Left ventricle myocardium inferior (tissue), 1 donor: Measurements from ENCODE around the gene MICOS13. TPM values are rescaled to one million over a fixed set of nuclear protein-coding genes. Genes with fewer than 3 reads are reported as not detected.

Experiments used
- DNase-seq: peaks from one replicate; pipeline ENCODE4 v3.0.0-alpha.2; 2020
- H3K27ac ChIP-seq: fragments of 200-600 bp; replicated peaks from 2 replicates; pipeline ENCODE4 v1.8.0; 2021
- H3K27me3 ChIP-seq: fragments of 200-600 bp; 2 replicates; pipeline ENCODE4 v1.8.0; 2021; ENCODE audit warnings: low read depth
- H3K36me3 ChIP-seq: fragments of 200-600 bp; 2 replicates; pipeline ENCODE4 v1.8.0; 2021
- H3K4me1 ChIP-seq: fragments of 200-600 bp; 2 replicates; pipeline ENCODE4 v1.8.0; 2021
- H3K4me3 ChIP-seq: fragments of 200-600 bp; 2 replicates; pipeline ENCODE4 v1.8.0; 2021; ENCODE audit warnings: mild to moderate bottlenecking, moderate library complexity
- H3K9me3 ChIP-seq: fragments of 200-600 bp; replicated peaks from 2 replicates; pipeline ENCODE4 v1.8.0; 2021
- CTCF ChIP-seq: fragments of 200-600 bp; IDR thresholded peaks from 2 replicates; pipeline ENCODE4 v1.8.0; 2021; ENCODE audit warnings: antibody characterized with exemption, mild to moderate bottlenecking, borderline replicate concordance
- intact Hi-C: fragments of 100-400 bp; cut with micrococcal nuclease; formaldehyde crosslinking; loops from one replicate; pipeline ENCODE4 v1.11.0; 2022
- total RNA-seq: library from RNA; stranded (reverse); fragmentation: NEBNext Ultra II Directional; extraction: Animal tissue kit (Norgen Biotek cat#: 25700); gene quantifications from one replicate; pipeline ENCODE4 v1.2.1, GENCODE V29; 2021
- donor health status: DM: no; HTN: yes; CAD: no; lungs with severe emphysema.

MICOS13 gene
- total RNA-seq, 1 donor from 2014 or later, result 155 TPM

GRCh38 chr19:5644037-5644436 lies 36.3 kb downstream of the MICOS13 start:
- Histone ChIP-seq H3K36me3 (peaks cover 74% of the 10 kb centered on the region), H3K9me3 (no peaks in the 10 kb centered on the region), H3K4me3 (no peak overlapping the region), H3K27me3 (no peaks in the 10 kb centered on the region), H3K27ac (no peak overlapping the region), H3K4me1 (no peaks in the 10 kb centered on the region)
- no peak for DNase-seq
- intact Hi-C loops, result no loop called here
- no peak for TF ChIP-seq CTCF

- Histone ChIP-seq H3K36me3 (peaks cover 68% of the 10 kb centered on the region), H3K9me3 (no peaks in the 10 kb centered on the region), H3K27ac (no peak overlapping the region), H3K27me3 (no peaks in the 10 kb centered on the region), H3K4me1 (no peaks in the 10 kb centered on the region), H3K4me3 (no peak overlapping the region)
- TF ChIP-seq CTCF, result no peak
- intact Hi-C loops, result no loop called here
- no peak for DNase-seq
These were observed 37.3 kb downstream of the MICOS13 start for GRCh38 chr19:5643060-5643459.

- no peak overlapping the region for H3K27ac ChIP-seq
- H3K4me1 ChIP-seq, result peaks cover 6% of the 10 kb centered on the region
- intact Hi-C loops, result no loop called here
- no peak for DNase-seq
- TF ChIP-seq CTCF, result no peak
- peaks cover 60% of the 10 kb centered on the region for H3K36me3 ChIP-seq
- H3K4me3 ChIP-seq, result no peak overlapping the region
- no peaks in the 10 kb centered on the region for H3K9me3 ChIP-seq
- no peaks in the 10 kb centered on the region for H3K27me3 ChIP-seq
These were observed 38.1 kb downstream of the MICOS13 start for GRCh38 chr19:5642204-5642603.

- Histone ChIP-seq H3K27me3 (no peaks in the 10 kb centered on the region), H3K4me1 (peaks cover 12% of the 10 kb centered on the region), H3K36me3 (peaks cover 49% of the 10 kb centered on the region), H3K27ac (no peak overlapping the region), H3K9me3 (no peaks in the 10 kb centered on the region), H3K4me3 (no peak overlapping the region)
- no peak for TF ChIP-seq CTCF
- DNase-seq, result no peak
- intact Hi-C loops, result no loop called here
These were observed 39.1 kb downstream of the MICOS13 start for GRCh38 chr19:5641171-5641570.

GRCh38 chr19:5637971-5638370 lies 42.3 kb downstream of the MICOS13 start:
- DNase-seq, result no peak
- Histone ChIP-seq H3K27ac (no peak overlapping the region), H3K4me3 (no peak overlapping the region), H3K9me3 (no peaks in the 10 kb centered on the region), H3K36me3 (peaks cover 17% of the 10 kb centered on the region), H3K27me3 (no peaks in the 10 kb centered on the region), H3K4me1 (peaks cover 43% of the 10 kb centered on the region)
- TF ChIP-seq CTCF, result no peak
- intact Hi-C loops, result no loop called here

GRCh38 chr19:5635427-5635826 lies 44.9 kb downstream of the MICOS13 start:
- no peak for TF ChIP-seq CTCF
- Histone ChIP-seq H3K9me3 (no peaks in the 10 kb centered on the region), H3K4me3 (no peak overlapping the region), H3K36me3 (peaks cover 2% of the 10 kb centered on the region), H3K27me3 (no peaks in the 10 kb centered on the region), H3K27ac (no peak overlapping the region), H3K4me1 (peaks cover 69% of the 10 kb centered on the region)
- intact Hi-C loops, result no loop called here
- no peak for DNase-seq
